Measurements from ENCODE around the gene TSPYL1. TPM values are rescaled to one million over a fixed set of nuclear protein-coding genes. Genes with fewer than 3 reads are reported as not detected.

The TSPYL1 gene
- total and polyA plus RNA-seq, 2 of the 8 experiments (the other 6 are each of a cell fraction or from before 2014, with no cell fraction given), result 33.2 to 79.1 TPM

- no peak overlapping the region for H3K4ac ChIP-seq (replicated peaks; ENCODE audit: insufficient read length, low read depth, low read length)
- H4K20me1 ChIP-seq (replicated peaks in 1 of 2; ENCODE audit: control insufficient read depth in 1 of 2, insufficient read depth in 2 of 2, low read length in 2 of 2), result peaks cover 0 to 3% of the 10 kb centered on the region in 2 experiments
- H3K23ac ChIP-seq (ENCODE audit: insufficient read length), result no peak overlapping the region
- no peak overlapping the region for H2BK15ac ChIP-seq (ENCODE audit: low read length)
- H3K27me3 ChIP-seq (replicated peaks in 1 of 4; ENCODE audit: control insufficient read depth in 3 of 4, extremely low read depth in 1 of 4, insufficient read depth in 3 of 4, low read length in 3 of 4), result no peaks in the 10 kb centered on the region
- H3K9me3 ChIP-seq (ENCODE audit: insufficient read depth in 2 of 2, low read depth in 1 of 2, low read length in 1 of 2), result no peaks in the 10 kb centered on the region
- no peak overlapping the region for H2BK120ac ChIP-seq (replicated peaks; ENCODE audit: low read depth, low read length)
- WGBS, 2 experiments (ENCODE audit: extremely low coverage in 1 of 2, insufficient coverage in 1 of 2, insufficient read length in 1 of 2, insufficient replicate concordance in 2 of 2, low coverage in 1 of 2, low lambda C conversion rate in 2 of 2, missing lambda C conversion rate in 1 of 2), result 67% methylated on average over 3 of the region's 3 CpGs; no CpG with 5 or more reads in 1 of the 2 experiments
- no peaks in the 10 kb centered on the region for H3K23me2 ChIP-seq (ENCODE audit: low read depth, low read length)
- DNase-seq (ENCODE audit: low read depth in 1 of 2, low spot score in 2 of 2) (no peak), FAIRE-seq (peak; percentile 72)
- no peak overlapping the region for H2AK5ac ChIP-seq (ENCODE audit: low read depth, low read length)
- no peak overlapping the region for H3K4me2 ChIP-seq (ENCODE audit: insufficient read depth in 1 of 2, low read depth in 2 of 2, low read length in 2 of 2)
- H3K79me2 ChIP-seq (ENCODE audit: control insufficient read depth in 1 of 2, insufficient read depth in 2 of 2, low read length in 2 of 2), result no peaks in the 10 kb centered on the region
- H2AFZ ChIP-seq (ENCODE audit: low read length), result no peak overlapping the region
- H3K79me1 ChIP-seq (ENCODE audit: low read depth, low read length), result no peaks in the 10 kb centered on the region; the same call in 1 of the 2 replicates
- ChIA-PET POLR2A (ENCODE audit: partially characterized antibody) (interaction anchor here (0.6 to 3.5 kb wide), 3 partner anchors 10 to 102 kb away, joined by 3 to 25 read pairs (median 5); partner anchors contain the start of gene TSPYL1), CTCF (ENCODE audit: partially characterized antibody) (interaction anchor here (0.5 to 7.0 kb wide), 73 partner anchors 7 to 1732 kb away, joined by 3 to 60 read pairs (median 4); partner anchors contain the start of genes CALHM4, CALHM5, DSE and TRAPPC3L)
- no peak overlapping the region for H3K4me3 ChIP-seq (ENCODE audit: extremely low read depth in 1 of 4, insufficient read depth in 2 of 4, low read depth in 3 of 4, low read length in 4 of 4)
- no peak overlapping the region for H3K18ac ChIP-seq (ENCODE audit: extremely low read depth, low read length)
- no peak overlapping the region for H4K5ac ChIP-seq (ENCODE audit: insufficient read length, low read depth, low read length)
- no peak overlapping the region for H2BK20ac ChIP-seq (ENCODE audit: low read length)
- no peak overlapping the region for H2BK12ac ChIP-seq (ENCODE audit: low read depth, low read length)
- H4K8ac ChIP-seq (ENCODE audit: extremely low read depth, insufficient read depth, low read length), result no peak overlapping the region
- H3K36me3 ChIP-seq (ENCODE audit: control insufficient read depth in 2 of 4, insufficient read depth in 4 of 4, low read length in 3 of 4), result no peaks in the 10 kb centered on the region
- no peak overlapping the region for H2BK5ac ChIP-seq (ENCODE audit: low read depth, low read length)
- no peak overlapping the region for H4K91ac ChIP-seq (replicated peaks; ENCODE audit: insufficient read length, low read length)
- H3K14ac ChIP-seq (ENCODE audit: insufficient read length), result no peak overlapping the region
- 0 out of 2 replicates have a peak, but pooled peaks have one; percentile 22 for TF ChIP-seq TBP (IDR thresholded peaks at IDR 0.05; ENCODE audit: low read depth, low read length)
- TF ChIP-seq CTCF (IDR thresholded peaks at IDR 0.05; ENCODE audit: control extremely low read depth in 1 of 3, insufficient read depth in 1 of 3, low read depth in 1 of 3, low read length in 3 of 3), result peak in 2 of 3 experiments; percentile 81 to 95; a peak in 3 of 4 replicates
- no peak for TF ChIP-seq KDM4A (IDR thresholded peaks at IDR 0.05; ENCODE audit: low read depth, low read length, severe bottlenecking)
- TF ChIP-seq TEAD4 (IDR thresholded peaks at IDR 0.05; ENCODE audit: low read depth, low read length), result peak; percentile 48; the same call in 1 of the 2 replicates
- TF ChIP-seq RAD21 (IDR thresholded peaks at IDR 0.05 in 1 of 2, conservative IDR thresholded peaks at IDR 0.05 in 1 of 2; ENCODE audit: low read depth in 2 of 2, low read length in 2 of 2), result peak; percentile 88
- no peak overlapping the region for H3K56ac ChIP-seq (replicated peaks; ENCODE audit: insufficient read length, low read depth, low read length)
- no peak overlapping the region for H3K27ac ChIP-seq (ENCODE audit: low read depth, low read length)
- H3K4me1 ChIP-seq (replicated peaks in 1 of 4; ENCODE audit: control insufficient read depth in 3 of 4, insufficient read depth in 4 of 4, low read length in 3 of 4), result peaks cover 0 to 10% (median 7%) of the 10 kb centered on the region in 4 experiments; a peak in 5 of 7 replicates
- H3K9ac ChIP-seq (replicated peaks in 1 of 4; ENCODE audit: extremely low read depth in 1 of 4, low read depth in 3 of 4, low read length in 3 of 4), result no peak overlapping the region
Observed at GRCh38 chr6:116268589-116269293, 11.0 kb downstream of the TSPYL1 start.

All from H1 (cell line).